Measurements from ENCODE around the gene CDK11B. TPM values are rescaled to one million over a fixed set of nuclear protein-coding genes. Genes with fewer than 3 reads are reported as not detected.
"Not testable (repeated sequence)": the region's sequence is repeated elsewhere in the genome, so short reads cannot be mapped to it uniquely, and the experiment has no call there.

Gene CDK11B
- total and polyA plus RNA-seq, 9 donors: 12.8 to 34.5 (median 23.9) TPM

- no peak for DNase-seq
- H3K27me3 ChIP-seq: peaks cover 8% of the 10 kb centered on the region
- H3K4me1 ChIP-seq (ENCODE audit: insufficient read depth): peaks cover 10% of the 10 kb centered on the region
- intact Hi-C loops (cut with DNase I): no loop called here
- H3K27ac ChIP-seq: no peak overlapping the region
- no peak overlapping the region for H3K4me3 ChIP-seq
- 78 to 89% (median 84%) methylated on average over 23 to 28 of the region's 28 CpGs for WGBS, 3 donors
- H3K9me3 ChIP-seq: no peaks in the 10 kb centered on the region
- no peaks in the 10 kb centered on the region for H3K36me3 ChIP-seq
- TF ChIP-seq POLR2A (IDR thresholded peaks at IDR 0.05) (no peak), CTCF (IDR thresholded peaks at IDR 0.05) (no peak), EP300 (IDR thresholded peaks at IDR 0.05) (no peak)
Measured at GRCh38 chr1:1598051-1598719, 60.6 kb downstream of the CDK11B start.

GRCh38 chr1:1597275-1597930, 61.4 kb downstream of the CDK11B start:
- Histone ChIP-seq H3K36me3 (no peaks in the 10 kb centered on the region), H3K27ac (no peak overlapping the region), H3K4me3 (no peak overlapping the region), H3K27me3 (peaks cover 8% of the 10 kb centered on the region), H3K4me1 (ENCODE audit: insufficient read depth) (peaks cover 10% of the 10 kb centered on the region), H3K9me3 (no peaks in the 10 kb centered on the region)
- 12 to 19% (median 14%) methylated on average over 13 to 14 of the region's 16 CpGs for WGBS, 3 donors
- no peak for DNase-seq
- TF ChIP-seq POLR2A (IDR thresholded peaks at IDR 0.05) (no peak), CTCF (IDR thresholded peaks at IDR 0.05) (no peak), EP300 (IDR thresholded peaks at IDR 0.05) (no peak)
- intact Hi-C loops (cut with DNase I): no loop called here

- WGBS, 3 donors: 16 to 29% (median 22%) methylated on average over 12 of the region's 12 CpGs
- peaks cover 8% of the 10 kb centered on the region for H3K27me3 ChIP-seq
- H3K4me3 ChIP-seq: no peak overlapping the region
- intact Hi-C loops (cut with DNase I): no loop called here
- H3K36me3 ChIP-seq: no peaks in the 10 kb centered on the region
- H3K27ac ChIP-seq: no peak overlapping the region
- no peak for DNase-seq
- H3K9me3 ChIP-seq: no peaks in the 10 kb centered on the region
- TF ChIP-seq CTCF (IDR thresholded peaks at IDR 0.05): no peak
- no peak for TF ChIP-seq POLR2A (IDR thresholded peaks at IDR 0.05)
- no peak for TF ChIP-seq EP300 (IDR thresholded peaks at IDR 0.05)
- peaks cover 10% of the 10 kb centered on the region for H3K4me1 ChIP-seq (ENCODE audit: insufficient read depth)
Measured at GRCh38 chr1:1596493-1597274, 62.1 kb downstream of the CDK11B start.

GRCh38 chr1:1595341-1595740, 63.5 kb downstream of the CDK11B start:
- intact Hi-C loops (cut with DNase I); H3K27me3 ChIP-seq; H3K27ac ChIP-seq; H3K36me3 ChIP-seq; H3K9me3 ChIP-seq; H3K4me3 ChIP-seq; H3K4me1 ChIP-seq (ENCODE audit: insufficient read depth); DNase-seq: not testable (repeated sequence)
- 70 to 78% (median 75%) methylated on average over 2 of the region's 2 CpGs for WGBS, 3 donors

All from ovary (tissue), 9 donors.